DND-41 (cell line): ENCODE measurements around the gene FAM135A.
"Not testable (repeated sequence)": the region's sequence is repeated elsewhere in the genome, so short reads cannot be mapped to it uniquely, and the experiment has no call there.

Experiments
- ATAC-seq: fragments of 200-7000 bp; cut with Tn5 transposase; 3 replicates; pipeline ENCODE4 v1.9.1; 2021; ENCODE audit warnings: low read depth; ENCODE audit not compliant: insufficient read depth
- DNase-seq: peaks from one replicate; pipeline ENCODE4 v3.0.0-alpha.2; 2020
- H2AFZ ChIP-seq: 2 replicates; pipeline ENCODE4 v1.6.0; 2012; ENCODE audit warnings: low read depth, low read length
- H3K27ac ChIP-seq: 2 replicates; pipeline ENCODE4 v1.5.1; 2012; ENCODE audit warnings: low read length, inconsistent platforms
- H3K27me3 ChIP-seq: fragments of 200-600 bp; sonication (generic); 2 replicates; pipeline ENCODE4 v1.6.0; 2012; ENCODE audit warnings: low read length, mild to moderate bottlenecking, inconsistent platforms; ENCODE audit not compliant: insufficient read depth, poor library complexity
- H3K36me3 ChIP-seq: 2 replicates; pipeline ENCODE4 v1.5.1; 2012; ENCODE audit warnings: low read length, inconsistent platforms; ENCODE audit not compliant: insufficient read depth
- H3K4me1 ChIP-seq: 2 replicates; pipeline ENCODE4 v1.5.1; 2012; ENCODE audit warnings: mild to moderate bottlenecking, low read length; ENCODE audit not compliant: insufficient read depth
- H3K4me2 ChIP-seq: 2 replicates; pipeline ENCODE4 v1.6.0; 2012; ENCODE audit warnings: mild to moderate bottlenecking, moderate library complexity, low read length, inconsistent platforms; ENCODE audit not compliant: insufficient read depth
- H3K4me3 ChIP-seq, 2 experiments: fragments of 200-600 bp in 1 of 2; shearing (Covaris generic) in 1 of 2; 2 replicates each; pipeline ENCODE4 v1.5.1; 2012 to 2016; ENCODE audit warnings: inconsistent platforms in 2 of 2, low read length in 2 of 2, mild to moderate bottlenecking in 2 of 2, low read depth in 1 of 2, moderate library complexity in 1 of 2
- H3K79me2 ChIP-seq: 2 replicates; pipeline ENCODE4 v1.6.0; 2012; ENCODE audit warnings: low read length, inconsistent platforms; ENCODE audit not compliant: insufficient read depth
- H3K9ac ChIP-seq: 2 replicates; pipeline ENCODE4 v1.6.0; 2012; ENCODE audit warnings: low read depth, mild to moderate bottlenecking, inconsistent platforms, low read length, moderate library complexity
- H3K9me3 ChIP-seq: 2 replicates; pipeline ENCODE4 v1.5.1; 2012; ENCODE audit warnings: low read length, moderate library complexity, mild to moderate bottlenecking, inconsistent platforms; ENCODE audit not compliant: insufficient read depth, severe bottlenecking
- H4K20me1 ChIP-seq: 2 replicates; pipeline ENCODE4 v1.6.0; 2012; ENCODE audit warnings: low read length; ENCODE audit not compliant: insufficient read depth
- EZH2 ChIP-seq: IDR thresholded peaks from 3 replicates; pipeline ENCODE4 v1.6.1; 2012; ENCODE audit warnings: borderline replicate concordance, low read depth, mild to moderate bottlenecking, moderate library complexity, low read length, inconsistent platforms; ENCODE audit not compliant: severe bottlenecking
- TF ChIP-seq, protein P1 (sequence below): IDR thresholded peaks from 2 replicates; pipeline ENCODE4 v1.5.1; 2012; ENCODE audit warnings: borderline replicate concordance, low read length, moderate library complexity, mild to moderate bottlenecking; ENCODE audit not compliant: poor library complexity, severe bottlenecking; ENCODE audit errors: extremely low read depth

The FAM135A gene

DNA sequence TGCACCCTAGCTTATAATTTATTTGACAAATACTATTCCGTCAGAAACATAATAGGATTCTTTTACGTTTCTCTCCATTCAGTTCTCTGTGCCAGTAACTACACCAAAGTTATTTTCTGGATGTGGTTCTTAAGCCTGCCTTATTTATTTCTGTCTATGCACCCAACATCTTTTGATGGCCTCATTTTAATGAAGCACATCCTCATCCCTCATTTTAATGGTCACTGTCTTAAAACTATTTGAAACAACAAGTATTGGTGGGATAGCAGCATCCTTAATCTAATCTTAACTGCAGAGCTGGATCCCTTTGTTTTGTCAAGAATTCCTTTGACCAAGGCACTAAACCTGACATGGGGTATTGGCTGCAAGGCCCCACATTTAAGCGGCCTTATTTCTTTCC lies 11.0 kb downstream of the FAM135A start:
- Histone ChIP-seq H3K27me3 (no peaks in the 10 kb centered on the region), H3K9me3 (no peaks in the 10 kb centered on the region), H3K4me2 (no peak overlapping the region), H3K36me3 (no peaks in the 10 kb centered on the region), H3K9ac (no peak overlapping the region), H3K27ac (no peak overlapping the region), H4K20me1 (no peaks in the 10 kb centered on the region), H3K4me1 (no peaks in the 10 kb centered on the region), H3K4me3 (no peak overlapping the region), H2AFZ (no peak overlapping the region), H3K79me2 (no peaks in the 10 kb centered on the region)
- no peak for TF ChIP-seq EZH2
- TF ChIP-seq, protein P1, sequence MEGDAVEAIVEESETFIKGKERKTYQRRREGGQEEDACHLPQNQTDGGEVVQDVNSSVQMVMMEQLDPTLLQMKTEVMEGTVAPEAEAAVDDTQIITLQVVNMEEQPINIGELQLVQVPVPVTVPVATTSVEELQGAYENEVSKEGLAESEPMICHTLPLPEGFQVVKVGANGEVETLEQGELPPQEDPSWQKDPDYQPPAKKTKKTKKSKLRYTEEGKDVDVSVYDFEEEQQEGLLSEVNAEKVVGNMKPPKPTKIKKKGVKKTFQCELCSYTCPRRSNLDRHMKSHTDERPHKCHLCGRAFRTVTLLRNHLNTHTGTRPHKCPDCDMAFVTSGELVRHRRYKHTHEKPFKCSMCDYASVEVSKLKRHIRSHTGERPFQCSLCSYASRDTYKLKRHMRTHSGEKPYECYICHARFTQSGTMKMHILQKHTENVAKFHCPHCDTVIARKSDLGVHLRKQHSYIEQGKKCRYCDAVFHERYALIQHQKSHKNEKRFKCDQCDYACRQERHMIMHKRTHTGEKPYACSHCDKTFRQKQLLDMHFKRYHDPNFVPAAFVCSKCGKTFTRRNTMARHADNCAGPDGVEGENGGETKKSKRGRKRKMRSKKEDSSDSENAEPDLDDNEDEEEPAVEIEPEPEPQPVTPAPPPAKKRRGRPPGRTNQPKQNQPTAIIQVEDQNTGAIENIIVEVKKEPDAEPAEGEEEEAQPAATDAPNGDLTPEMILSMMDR, result no peak
- no peak for ATAC-seq
- DNase-seq, result no peak

GRCh38 chr6:70436320-70436719 lies 23.0 kb downstream of the FAM135A start:
- Histone ChIP-seq H3K36me3 (no peaks in the 10 kb centered on the region; the same call in 1 of the 2 replicates), H3K9me3 (no peaks in the 10 kb centered on the region), H2AFZ (no peak overlapping the region), H3K4me2 (no peak overlapping the region), H3K4me3 (no peak overlapping the region), H3K9ac (no peak overlapping the region), H3K27ac (no peak overlapping the region), H3K4me1 (no peaks in the 10 kb centered on the region), H3K27me3 (no peaks in the 10 kb centered on the region), H4K20me1 (no peaks in the 10 kb centered on the region), H3K79me2 (no peaks in the 10 kb centered on the region)
- ATAC-seq (no peak), DNase-seq (no peak)
- TF ChIP-seq, protein P1, result no peak
- TF ChIP-seq EZH2, result no peak

DNA sequence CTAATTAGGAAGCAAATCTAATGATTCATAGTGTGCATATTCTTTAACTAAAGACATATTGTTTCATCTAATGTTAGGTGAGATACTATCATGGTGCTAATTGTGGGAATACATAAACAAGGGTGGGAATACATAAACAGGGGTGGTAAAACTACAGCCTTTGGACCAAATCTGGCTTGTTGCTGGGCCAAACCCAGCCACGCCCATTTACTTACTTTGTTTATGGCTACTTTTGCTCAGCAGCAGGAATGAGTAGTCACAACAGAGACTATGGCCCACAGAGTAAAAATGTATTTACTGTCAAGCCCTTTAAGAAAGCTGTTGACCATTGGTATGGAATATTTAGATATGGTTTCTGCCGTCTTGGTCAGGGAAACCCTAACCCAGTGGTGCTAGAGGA lies 31.7 kb downstream of the FAM135A start:
- ATAC-seq, result no peak
- Histone ChIP-seq H3K79me2 (no peaks in the 10 kb centered on the region), H3K4me1 (no peaks in the 10 kb centered on the region), H3K9me3 (no peaks in the 10 kb centered on the region), H3K4me3 (no peak overlapping the region), H4K20me1 (no peaks in the 10 kb centered on the region), H3K27ac (no peak overlapping the region), H3K36me3 (peaks cover 3% of the 10 kb centered on the region; the same call in 1 of the 2 replicates), H3K4me2 (no peak overlapping the region), H3K27me3 (no peaks in the 10 kb centered on the region), H2AFZ (no peak overlapping the region), H3K9ac (no peak overlapping the region)
- TF ChIP-seq, protein P1, result no peak
- no peak for TF ChIP-seq EZH2
- no peak for DNase-seq

GRCh38 chr6:70447343-70448070 lies 34.2 kb downstream of the FAM135A start:
- not testable (repeated sequence) for H3K27me3 ChIP-seq, H3K36me3 ChIP-seq, ATAC-seq, H2AFZ ChIP-seq, H3K79me2 ChIP-seq, H3K9ac ChIP-seq, H3K4me3 ChIP-seq, H3K4me2 ChIP-seq, DNase-seq, H3K4me1 ChIP-seq, H3K27ac ChIP-seq, H4K20me1 ChIP-seq, H3K9me3 ChIP-seq

- H3K36me3 ChIP-seq, DNase-seq, H2AFZ ChIP-seq, H3K27me3 ChIP-seq, H3K9ac ChIP-seq, H3K27ac ChIP-seq, H3K4me2 ChIP-seq, H3K9me3 ChIP-seq, H4K20me1 ChIP-seq, H3K4me3 ChIP-seq, H3K79me2 ChIP-seq, ATAC-seq, H3K4me1 ChIP-seq: not testable (repeated sequence)
Measured at GRCh38 chr6:70453899-70454298, 40.6 kb downstream of the FAM135A start.
